Measurements from ENCODE around the gene ETV6.

DNA sequence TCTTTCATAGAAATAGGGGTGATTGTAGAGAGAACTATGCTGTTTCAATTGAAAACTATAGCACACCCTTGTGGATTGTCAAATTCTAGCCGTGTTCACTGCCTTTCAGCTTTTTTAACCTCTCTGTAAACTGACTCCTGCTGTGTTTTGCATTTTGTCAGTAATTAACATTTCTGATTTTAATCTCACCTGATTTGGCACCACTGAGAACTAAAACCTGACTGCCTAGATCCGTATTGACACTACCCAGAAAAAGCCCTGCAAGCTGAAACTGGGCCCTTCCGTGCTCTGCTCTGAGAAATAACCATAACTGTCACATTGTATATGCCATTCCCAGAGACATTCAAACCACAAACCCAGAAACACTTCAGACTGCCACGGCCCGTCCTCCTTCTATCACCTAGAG is 26.6 kb upstream of the ETV6 start:
- TF ChIP-seq, protein P1, sequence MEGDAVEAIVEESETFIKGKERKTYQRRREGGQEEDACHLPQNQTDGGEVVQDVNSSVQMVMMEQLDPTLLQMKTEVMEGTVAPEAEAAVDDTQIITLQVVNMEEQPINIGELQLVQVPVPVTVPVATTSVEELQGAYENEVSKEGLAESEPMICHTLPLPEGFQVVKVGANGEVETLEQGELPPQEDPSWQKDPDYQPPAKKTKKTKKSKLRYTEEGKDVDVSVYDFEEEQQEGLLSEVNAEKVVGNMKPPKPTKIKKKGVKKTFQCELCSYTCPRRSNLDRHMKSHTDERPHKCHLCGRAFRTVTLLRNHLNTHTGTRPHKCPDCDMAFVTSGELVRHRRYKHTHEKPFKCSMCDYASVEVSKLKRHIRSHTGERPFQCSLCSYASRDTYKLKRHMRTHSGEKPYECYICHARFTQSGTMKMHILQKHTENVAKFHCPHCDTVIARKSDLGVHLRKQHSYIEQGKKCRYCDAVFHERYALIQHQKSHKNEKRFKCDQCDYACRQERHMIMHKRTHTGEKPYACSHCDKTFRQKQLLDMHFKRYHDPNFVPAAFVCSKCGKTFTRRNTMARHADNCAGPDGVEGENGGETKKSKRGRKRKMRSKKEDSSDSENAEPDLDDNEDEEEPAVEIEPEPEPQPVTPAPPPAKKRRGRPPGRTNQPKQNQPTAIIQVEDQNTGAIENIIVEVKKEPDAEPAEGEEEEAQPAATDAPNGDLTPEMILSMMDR (optimal IDR thresholded peaks at IDR 0.05 in 1 of 3, IDR thresholded peaks at IDR 0.05 in 1 of 3, conservative IDR thresholded peaks at IDR 0.05 in 1 of 3; ENCODE audit: extremely low read depth in 1 of 3, insufficient read depth in 2 of 3, low read length in 3 of 3), result peak in 1 of 3 experiments; percentile 14
- TF ChIP-seq EZH2 (IDR thresholded peaks at IDR 0.05; ENCODE audit: low read length), result no peak
